ENCODE data around the gene FAM180B.
"Not testable (repeated sequence)": the region's sequence is repeated elsewhere in the genome, so short reads cannot be mapped to it uniquely, and the experiment has no call there.

FAM180B gene

DNA sequence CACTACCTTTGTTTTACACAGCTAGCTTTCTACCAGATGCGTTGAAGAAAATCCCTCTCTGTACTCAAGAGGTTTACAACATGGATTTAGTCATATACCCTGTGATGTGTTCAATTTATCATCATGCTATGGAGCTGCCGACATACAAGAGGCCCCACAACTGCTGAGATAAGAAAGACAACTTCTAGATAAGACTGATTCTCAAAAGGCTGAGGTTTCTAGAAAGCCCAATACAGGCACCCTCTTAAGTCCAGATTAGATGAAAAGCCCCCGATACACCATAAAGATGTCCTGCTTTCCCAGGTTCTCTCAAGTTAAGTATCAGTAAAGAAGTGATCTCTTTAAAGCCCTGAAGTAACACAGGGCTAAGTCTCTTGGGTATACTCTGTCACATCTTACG lies 41.5 kb downstream of the FAM180B start:
- H4K20me1 ChIP-seq (ENCODE audit: insufficient read depth, low read length), result no peaks in the 10 kb centered on the region
- no peak overlapping the region for H2AFZ ChIP-seq (ENCODE audit: low read length)
- H3K36me3 ChIP-seq (ENCODE audit: insufficient read depth, low read length), result peaks cover 91% of the 10 kb centered on the region
- no peaks in the 10 kb centered on the region for H3F3A ChIP-seq (ENCODE audit: insufficient read depth, low read length)
- H3K4me3 ChIP-seq (ENCODE audit: low read depth, low read length, poor library complexity, severe bottlenecking), result no peak overlapping the region
- H3K9me2 ChIP-seq (ENCODE audit: low read depth, low read length), result no peaks in the 10 kb centered on the region
- no peaks in the 10 kb centered on the region for H3K9me3 ChIP-seq (ENCODE audit: low read length)
- no peaks in the 10 kb centered on the region for H3K4me1 ChIP-seq (ENCODE audit: insufficient read depth, low read length, severe bottlenecking)
- no peak overlapping the region for H3K4me2 ChIP-seq (ENCODE audit: low read length)
- no peak overlapping the region for H3K9ac ChIP-seq (ENCODE audit: low read length)
- H3K27ac ChIP-seq (ENCODE audit: low read depth, low read length, poor library complexity, severe bottlenecking), result no peak overlapping the region
- TF ChIP-seq, protein P1, sequence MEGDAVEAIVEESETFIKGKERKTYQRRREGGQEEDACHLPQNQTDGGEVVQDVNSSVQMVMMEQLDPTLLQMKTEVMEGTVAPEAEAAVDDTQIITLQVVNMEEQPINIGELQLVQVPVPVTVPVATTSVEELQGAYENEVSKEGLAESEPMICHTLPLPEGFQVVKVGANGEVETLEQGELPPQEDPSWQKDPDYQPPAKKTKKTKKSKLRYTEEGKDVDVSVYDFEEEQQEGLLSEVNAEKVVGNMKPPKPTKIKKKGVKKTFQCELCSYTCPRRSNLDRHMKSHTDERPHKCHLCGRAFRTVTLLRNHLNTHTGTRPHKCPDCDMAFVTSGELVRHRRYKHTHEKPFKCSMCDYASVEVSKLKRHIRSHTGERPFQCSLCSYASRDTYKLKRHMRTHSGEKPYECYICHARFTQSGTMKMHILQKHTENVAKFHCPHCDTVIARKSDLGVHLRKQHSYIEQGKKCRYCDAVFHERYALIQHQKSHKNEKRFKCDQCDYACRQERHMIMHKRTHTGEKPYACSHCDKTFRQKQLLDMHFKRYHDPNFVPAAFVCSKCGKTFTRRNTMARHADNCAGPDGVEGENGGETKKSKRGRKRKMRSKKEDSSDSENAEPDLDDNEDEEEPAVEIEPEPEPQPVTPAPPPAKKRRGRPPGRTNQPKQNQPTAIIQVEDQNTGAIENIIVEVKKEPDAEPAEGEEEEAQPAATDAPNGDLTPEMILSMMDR (IDR thresholded peaks at IDR 0.05; ENCODE audit: low read length), result no peak
- TF ChIP-seq EZH2 (IDR thresholded peaks at IDR 0.05; ENCODE audit: borderline replicate concordance, low read length), result no peak
- no peaks in the 10 kb centered on the region for H3K79me2 ChIP-seq (ENCODE audit: insufficient read depth, low read length)
- H3K27me3 ChIP-seq (ENCODE audit: insufficient read depth, low read length), result no peaks in the 10 kb centered on the region

DNA sequence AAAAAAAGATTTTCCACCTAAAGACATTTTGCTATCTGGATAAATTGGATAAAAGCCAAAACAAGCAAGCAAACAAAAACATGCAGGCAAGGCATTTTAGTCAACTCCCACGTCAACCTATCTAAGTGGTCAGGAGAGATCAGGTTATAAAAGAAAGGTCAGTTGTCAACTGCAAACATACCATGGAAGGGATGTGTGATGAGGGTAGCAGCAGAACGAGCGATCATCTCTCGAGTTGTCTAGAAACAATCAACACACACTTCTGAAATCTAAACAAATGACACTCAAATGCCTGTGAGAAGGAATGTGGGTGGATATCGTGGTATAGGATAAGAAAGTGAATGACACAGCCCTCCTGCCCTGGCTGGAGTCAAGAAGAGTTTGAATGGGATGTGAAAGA lies 45.0 kb downstream of the FAM180B start:
- H3K36me3 ChIP-seq (ENCODE audit: insufficient read depth, low read length), result peaks cover 89% of the 10 kb centered on the region
- H3F3A ChIP-seq (ENCODE audit: insufficient read depth, low read length), result no peaks in the 10 kb centered on the region
- H3K9ac ChIP-seq (ENCODE audit: low read length), result no peak overlapping the region
- H3K79me2 ChIP-seq (ENCODE audit: insufficient read depth, low read length), result no peaks in the 10 kb centered on the region
- H3K4me3 ChIP-seq (ENCODE audit: low read depth, low read length, poor library complexity, severe bottlenecking), result no peak overlapping the region
- TF ChIP-seq, protein P1 (IDR thresholded peaks at IDR 0.05; ENCODE audit: low read length), result no peak
- TF ChIP-seq EZH2 (IDR thresholded peaks at IDR 0.05; ENCODE audit: borderline replicate concordance, low read length), result no peak
- no peak overlapping the region for H2AFZ ChIP-seq (ENCODE audit: low read length)
- no peaks in the 10 kb centered on the region for H3K4me1 ChIP-seq (ENCODE audit: insufficient read depth, low read length, severe bottlenecking)
- H4K20me1 ChIP-seq (ENCODE audit: insufficient read depth, low read length), result no peaks in the 10 kb centered on the region
- no peaks in the 10 kb centered on the region for H3K9me2 ChIP-seq (ENCODE audit: low read depth, low read length)
- H3K4me2 ChIP-seq (ENCODE audit: low read length), result no peak overlapping the region
- H3K27ac ChIP-seq (ENCODE audit: low read depth, low read length, poor library complexity, severe bottlenecking), result no peak overlapping the region
- no peaks in the 10 kb centered on the region for H3K9me3 ChIP-seq (ENCODE audit: low read length)
- no peaks in the 10 kb centered on the region for H3K27me3 ChIP-seq (ENCODE audit: insufficient read depth, low read length)

DNA sequence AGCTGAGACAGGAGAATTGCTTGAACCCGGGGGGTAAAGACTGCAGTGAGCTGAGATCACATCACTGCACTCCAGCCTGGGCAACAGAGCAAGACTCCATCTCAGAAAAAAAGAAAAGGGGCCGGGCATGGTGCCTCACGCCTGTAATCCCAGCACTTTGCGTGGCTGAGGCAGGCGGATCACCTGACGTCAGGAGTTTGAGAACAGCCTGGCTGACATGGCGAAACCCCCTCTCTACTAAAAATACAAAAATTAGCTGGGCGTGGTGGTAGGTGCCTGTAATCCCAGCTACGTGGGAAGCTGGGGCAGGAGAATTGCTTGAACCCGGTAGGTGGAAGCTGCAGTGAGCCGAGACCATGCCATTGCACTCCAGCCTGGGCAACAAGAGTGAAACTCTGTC lies 49.9 kb downstream of the FAM180B start:
- peaks cover 18% of the 10 kb centered on the region for H3K79me2 ChIP-seq (ENCODE audit: insufficient read depth, low read length)
- H3K36me3 ChIP-seq (ENCODE audit: insufficient read depth, low read length), result peaks cover 72% of the 10 kb centered on the region
- H3K9me2 ChIP-seq (ENCODE audit: low read depth, low read length); H2AFZ ChIP-seq (ENCODE audit: low read length); H3K27me3 ChIP-seq (ENCODE audit: insufficient read depth, low read length); H3K27ac ChIP-seq (ENCODE audit: low read depth, low read length, poor library complexity, severe bottlenecking); H3K4me2 ChIP-seq (ENCODE audit: low read length); H3F3A ChIP-seq (ENCODE audit: insufficient read depth, low read length); H3K4me3 ChIP-seq (ENCODE audit: low read depth, low read length, poor library complexity, severe bottlenecking); H3K9me3 ChIP-seq (ENCODE audit: low read length); H3K9ac ChIP-seq (ENCODE audit: low read length); H4K20me1 ChIP-seq (ENCODE audit: insufficient read depth, low read length): not testable (repeated sequence)
- H3K4me1 ChIP-seq (ENCODE audit: insufficient read depth, low read length, severe bottlenecking), result peaks cover 10% of the 10 kb centered on the region
